Measurements from ENCODE around the gene GORASP2. TPM values are rescaled to one million over a fixed set of nuclear protein-coding genes. Genes with fewer than 3 reads are reported as not detected.

The GORASP2 gene
- polyA plus RNA-seq (ENCODE audit: insufficient read length in 3 of 3), result 10 to 100 TPM; 77.2 to 92.2 (median 84.6) TPM
- long read RNA-seq, donor 1, transcript GORASP2-201 (10 exons, 3,173 nt), result major isoform, 26 of 48 reads
- long read RNA-seq, donor 1, partial matches to known transcripts, result 20 of 48 reads
- long read RNA-seq, donor 1, other reads (novel, unspliced or antisense), result 0 of 48 reads
- long read RNA-seq, donor 2, transcript GORASP2-201 (10 exons, 3,173 nt), result major isoform, 35 of 77 reads
- long read RNA-seq, donor 2, transcript GORASP2-207 (5 exons, 2,096 nt), result minor isoform, 6 of 77 reads
- long read RNA-seq, donor 2, partial matches to known transcripts, result 36 of 77 reads
- long read RNA-seq, donor 2, other reads (novel, unspliced or antisense), result 0 of 77 reads
- long read RNA-seq, donor 3, transcript GORASP2-201 (10 exons, 3,173 nt), result major isoform, 18 of 85 reads
- long read RNA-seq, donor 3, transcript GORASP2-207 (5 exons, 2,096 nt), result minor isoform, 8 of 85 reads
- long read RNA-seq, donor 3, partial matches to known transcripts, result 57 of 85 reads
- long read RNA-seq, donor 3, other reads (novel, unspliced or antisense), result 0 of 85 reads
- long read RNA-seq, donor 4, transcript GORASP2-201 (10 exons, 3,173 nt), result major isoform, 29 of 63 reads
- long read RNA-seq, donor 4, transcript GORASP2-207 (5 exons, 2,096 nt), result minor isoform, 7 of 63 reads
- long read RNA-seq, donor 4, partial matches to known transcripts, result 26 of 63 reads
- long read RNA-seq, donor 4, other reads (novel, unspliced or antisense), result 0 of 63 reads
- long read RNA-seq, donor 5, transcript GORASP2-201 (10 exons, 3,173 nt), result major isoform, 10 of 47 reads
- long read RNA-seq, donor 5, transcript GORASP2-207 (5 exons, 2,096 nt), result minor isoform, 9 of 47 reads
- long read RNA-seq, donor 5, partial matches to known transcripts, result 28 of 47 reads
- long read RNA-seq, donor 5, other reads (novel, unspliced or antisense), result 0 of 47 reads
- long read RNA-seq, donor 6, transcript GORASP2-201 (10 exons, 3,173 nt), result major isoform, 19 of 46 reads
- long read RNA-seq, donor 6, partial matches to known transcripts, result 25 of 46 reads
- long read RNA-seq, donor 6, other reads (novel, unspliced or antisense), result 0 of 46 reads
- long read RNA-seq, donor 7, transcript GORASP2-201 (10 exons, 3,173 nt), result minor isoform, 12 of 108 reads
- long read RNA-seq, donor 7, transcript GORASP2-207 (5 exons, 2,096 nt), result major isoform, 30 of 108 reads
- long read RNA-seq, donor 7, partial matches to known transcripts, result 63 of 108 reads
- long read RNA-seq, donor 7, other reads (novel, unspliced or antisense), result 0 of 108 reads
- long read RNA-seq, donor 8, transcript GORASP2-201 (10 exons, 3,173 nt), result major isoform, 15 of 51 reads
- long read RNA-seq, donor 8, partial matches to known transcripts, result 32 of 51 reads
- long read RNA-seq, donor 8, other reads (novel, unspliced or antisense), result 0 of 51 reads
- long read RNA-seq, donor 9, transcript GORASP2-207 (5 exons, 2,096 nt), result minor isoform, 8 of 112 reads
- long read RNA-seq, donor 9, transcript GORASP2-201 (10 exons, 3,173 nt), result major isoform, 25 of 112 reads
- long read RNA-seq, donor 9, partial matches to known transcripts, result 78 of 112 reads
- long read RNA-seq, donor 9, other reads (novel, unspliced or antisense), result 0 of 112 reads
- long read RNA-seq, donor 10, transcript GORASP2-207 (5 exons, 2,096 nt), result minor isoform, 6 of 46 reads
- long read RNA-seq, donor 10, transcript GORASP2-201 (10 exons, 3,173 nt), result major isoform, 16 of 46 reads
- long read RNA-seq, donor 10, partial matches to known transcripts, result 23 of 46 reads
- long read RNA-seq, donor 10, other reads (novel, unspliced or antisense), result 0 of 46 reads
- long read RNA-seq, donor 11, transcript GORASP2-201 (10 exons, 3,173 nt), result minor isoform, 14 of 79 reads
- long read RNA-seq, donor 11, transcript GORASP2-207 (5 exons, 2,096 nt), result major isoform, 15 of 79 reads
- long read RNA-seq, donor 11, partial matches to known transcripts, result 50 of 79 reads
- long read RNA-seq, donor 11, other reads (novel, unspliced or antisense), result 0 of 79 reads
- long read RNA-seq, donor 12, transcript GORASP2-201 (10 exons, 3,173 nt), result major isoform, 28 of 77 reads
- long read RNA-seq, donor 12, partial matches to known transcripts, result 43 of 77 reads
- long read RNA-seq, donor 12, other reads (novel, unspliced or antisense), result 0 of 77 reads
- long read RNA-seq, donor 13, transcript GORASP2-207 (5 exons, 2,096 nt), result major isoform, 13 of 35 reads
- long read RNA-seq, donor 13, transcript GORASP2-201 (10 exons, 3,173 nt), result minor isoform, 7 of 35 reads
- long read RNA-seq, donor 13, partial matches to known transcripts, result 14 of 35 reads
- long read RNA-seq, donor 13, other reads (novel, unspliced or antisense), result 0 of 35 reads
- long read RNA-seq, donor 14, result 0 reads
- long read RNA-seq, donor 15, transcript GORASP2-201 (10 exons, 3,173 nt), result major isoform, 26 of 63 reads
- long read RNA-seq, donor 15, transcript GORASP2-207 (5 exons, 2,096 nt), result minor isoform, 5 of 63 reads
- long read RNA-seq, donor 15, partial matches to known transcripts, result 29 of 63 reads
- long read RNA-seq, donor 15, other reads (novel, unspliced or antisense), result 0 of 63 reads
- long read RNA-seq, donor 16, transcript GORASP2-207 (5 exons, 2,096 nt), result minor isoform, 18 of 105 reads
- long read RNA-seq, donor 16, transcript GORASP2-201 (10 exons, 3,173 nt), result major isoform, 23 of 105 reads
- long read RNA-seq, donor 16, partial matches to known transcripts, result 63 of 105 reads
- long read RNA-seq, donor 16, other reads (novel, unspliced or antisense), result 0 of 105 reads

- peak; percentile 99 for DNase-seq
Measured at GRCh38 chr2:170928824-170929685, at the start of gene GORASP2. GORASP2 (plus strand) TSS chr2:170929253; CDS start chr2:170929341, 88 bp downstream.

GRCh38 chr2:170881840-170882239, 47.2 kb upstream of the GORASP2 start:
- DNase-seq, result no peak

- no peak for DNase-seq
Measured at GRCh38 chr2:170882758-170883157, 46.3 kb upstream of the GORASP2 start.

GRCh38 chr2:170883683-170884082, 45.4 kb upstream of the GORASP2 start:
- DNase-seq, result no peak

GRCh38 chr2:170885130-170885791, 43.8 kb upstream of the GORASP2 start:
- DNase-seq, result no peak

- DNase-seq, result no peak
Measured at GRCh38 chr2:170886386-170886785, 42.7 kb upstream of the GORASP2 start.

GRCh38 chr2:170887496-170887895, 41.6 kb upstream of the GORASP2 start:
- no peak for DNase-seq

- DNase-seq, result no peak
Measured at GRCh38 chr2:170887896-170888295, 41.2 kb upstream of the GORASP2 start.

- no peak for DNase-seq
Measured at GRCh38 chr2:170891893-170892292, 37.2 kb upstream of the GORASP2 start.

- no peak for DNase-seq
Measured at GRCh38 chr2:170892391-170892951, 36.6 kb upstream of the GORASP2 start.

GRCh38 chr2:170895023-170895757, 33.9 kb upstream of the GORASP2 start:
- no peak for DNase-seq

- DNase-seq, result no peak
Measured at GRCh38 chr2:170896622-170897021, 32.4 kb upstream of the GORASP2 start.

- no peak for DNase-seq
Measured at GRCh38 chr2:170897108-170897507, 31.9 kb upstream of the GORASP2 start.

GRCh38 chr2:170905864-170906263, 23.2 kb upstream of the GORASP2 start:
- DNase-seq, result no peak

- DNase-seq, result no peak
Measured at GRCh38 chr2:170911314-170911889, 17.7 kb upstream of the GORASP2 start.
